Erythroblast (primary cell): ENCODE measurements around the gene KCTD2.

Experiments used
- GATA1 ChIP-seq: IDR thresholded peaks from 2 replicates; pipeline ENCODE4 v1.6.1; 2011; ENCODE audit warnings: low read depth, mild to moderate bottlenecking, control low read depth, low read length, moderate library complexity
- POLR2A ChIP-seq: IDR thresholded peaks from 2 replicates; pipeline ENCODE4 v1.6.1; 2011; ENCODE audit warnings: mild to moderate bottlenecking, low read length

- TF ChIP-seq POLR2A (no peak), GATA1 (no peak)
Measured at GRCh38 chr17:75063626-75064025, 16.6 kb downstream of the KCTD2 start.
